ENCODE measurements around the gene NRCAM. TPM values are rescaled to one million over a fixed set of nuclear protein-coding genes. Genes with fewer than 3 reads are reported as not detected.
"Not testable (repeated sequence)": the region's sequence is repeated elsewhere in the genome, so short reads cannot be mapped to it uniquely, and the experiment has no call there.

Gene NRCAM
- total and polyA plus RNA-seq, 10 of the 15 experiments (the other 5 are each of a cell fraction or from before 2014, with no cell fraction given), result 0.30 to 2.0 (median 1.0) TPM

DNA sequence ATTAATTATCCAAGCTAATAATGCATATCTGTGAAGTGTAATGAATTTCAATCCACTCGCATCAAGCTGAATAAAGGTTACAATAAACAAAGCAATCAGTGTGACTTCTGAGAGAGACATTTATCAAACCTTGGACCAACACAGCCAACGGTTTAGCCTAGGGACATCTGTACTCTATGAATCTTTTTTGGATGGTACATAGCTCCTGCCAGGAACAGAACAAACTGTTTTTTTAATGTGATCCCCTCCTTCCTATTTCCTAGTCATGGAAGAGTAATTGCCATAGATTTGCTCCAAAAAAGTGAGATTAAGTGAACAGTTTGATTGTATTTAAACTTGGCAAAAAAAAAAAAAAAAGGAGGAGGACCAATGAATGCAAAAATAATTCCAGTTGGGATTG, 11.2 kb upstream of the NRCAM start (continued):
- TF ChIP-seq CBFB (IDR thresholded peaks at IDR 0.05; ENCODE audit: low read depth), result no peak
- TF ChIP-seq TARDBP (IDR thresholded peaks at IDR 0.05; ENCODE audit: borderline replicate concordance), result no peak
- no peak for TF ChIP-seq POU2F2 (IDR thresholded peaks at IDR 0.05; ENCODE audit: borderline replicate concordance, low read depth, low read length)
- no peak for TF ChIP-seq ZNF217 (IDR thresholded peaks at IDR 0.05)
- no peak for TF ChIP-seq PAX5 (IDR thresholded peaks at IDR 0.05; ENCODE audit: borderline replicate concordance, low read depth, low read length)
- no peak for TF ChIP-seq NRF1 (conservative IDR thresholded peaks at IDR 0.05; ENCODE audit: low read depth, low read length)
- no peak for TF ChIP-seq BCL3 (IDR thresholded peaks at IDR 0.05; ENCODE audit: borderline replicate concordance, insufficient read depth, low read depth, low read length, poor library complexity, severe bottlenecking)
- no peak for TF ChIP-seq BMI1 (IDR thresholded peaks at IDR 0.05; ENCODE audit: borderline replicate concordance)

DNA sequence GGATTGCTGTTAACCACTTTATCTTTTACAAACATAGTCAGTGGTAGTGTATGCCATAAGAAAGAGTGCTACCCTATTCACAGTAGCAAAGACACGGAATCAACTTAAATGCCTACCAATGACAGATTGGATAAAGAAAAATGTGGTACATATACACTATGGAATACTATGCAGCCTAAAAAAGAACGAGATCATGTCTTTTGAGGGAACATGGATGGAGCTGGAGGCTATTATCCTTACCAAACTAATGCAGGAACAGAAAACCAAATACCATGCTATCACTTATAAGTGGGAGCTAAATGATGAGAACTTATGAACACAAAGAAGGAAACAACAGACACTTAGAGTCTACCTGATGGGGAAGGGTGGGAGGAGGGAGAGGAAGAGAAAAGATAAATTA, 10.1 kb upstream of the NRCAM start:
- H3K9me3 ChIP-seq (replicated peaks; ENCODE audit: control insufficient read depth, insufficient read depth, low read length); H3K4me1 ChIP-seq (ENCODE audit: control insufficient read depth, insufficient read depth, low read length); RAD21 ChIA-PET (ENCODE audit: unreplicated experiment); H3K79me2 ChIP-seq (ENCODE audit: control insufficient read depth, insufficient read depth, low read length); DNase-seq (ENCODE audit: low read depth, low spot score); H3K27me3 ChIP-seq (replicated peaks in 1 of 2; ENCODE audit: control insufficient read depth in 2 of 2, insufficient read depth in 2 of 2, low read length in 1 of 2); H3K27ac ChIP-seq (ENCODE audit: control insufficient read depth, insufficient read depth); intact Hi-C loops (cut with micrococcal nuclease; ENCODE audit: unreplicated experiment); H4K20me1 ChIP-seq (ENCODE audit: control insufficient read depth, insufficient read depth); FAIRE-seq; BruUV-seq (replicated peaks); H3K4me3 ChIP-seq; H3K4me2 ChIP-seq (ENCODE audit: control insufficient read depth, insufficient read depth); in situ Hi-C loops (cut with MboI); H2AFZ ChIP-seq (ENCODE audit: control insufficient read depth, low read depth, low read length); H3K9ac ChIP-seq (ENCODE audit: control insufficient read depth, insufficient read depth, low read length); H3K36me3 ChIP-seq (ENCODE audit: control insufficient read depth in 2 of 2, insufficient read depth in 2 of 2, low read length in 1 of 2); ATAC-seq: not testable (repeated sequence)
- WGBS (ENCODE audit: insufficient coverage, insufficient replicate concordance, low lambda C conversion rate, missing lambda C conversion rate), result 33% methylated on average over 2 of the region's 2 CpGs
- POLR2A ChIA-PET, result interaction anchor here (0.6 kb wide), 1 partner anchor 144 kb away, joined by 3 read pairs; no protein-coding TSS in a partner anchor
- CTCF ChIA-PET, result interaction anchor here (0.8 to 1.2 kb wide), 4 partner anchors 8 to 283 kb away, joined by 3 to 5 read pairs (median 4); no protein-coding TSS in a partner anchor
- SMC1A ChIA-PET (ENCODE audit: uncharacterized antibody, unreplicated experiment), result interaction anchor here (0.7 to 1.0 kb wide), 2 partner anchors 14 to 209 kb away, joined by 3 read pairs; no protein-coding TSS in a partner anchor
